HG02763 (cell line): ENCODE measurements around the gene PRKAG2.
"Not testable (repeated sequence)": the region's sequence is repeated elsewhere in the genome, so short reads cannot be mapped to it uniquely, and the experiment has no call there.

Experiments
- ATAC-seq: cut with Tn5 transposase; IDR thresholded peaks from one replicate; pipeline ENCODE4 v1.9.1; 2021; ENCODE audit warnings: mild to moderate bottlenecking, moderate library complexity; ENCODE audit not compliant: unreplicated experiment

The PRKAG2 gene

GRCh38 chr7:151885202-151885580 is 8.3 kb upstream of the PRKAG2 start:
- no peak for ATAC-seq

- no peak for ATAC-seq
Measured at GRCh38 chr7:151884312-151885201, 7.6 kb upstream of the PRKAG2 start.

GRCh38 chr7:151883857-151884256 is 6.9 kb upstream of the PRKAG2 start:
- no peak for ATAC-seq

GRCh38 chr7:151882734-151883133 is 5.8 kb upstream of the PRKAG2 start:
- ATAC-seq, result no peak

- no peak for ATAC-seq
Measured at GRCh38 chr7:151880688-151881087, 3.8 kb upstream of the PRKAG2 start.

GRCh38 chr7:151877911-151878835 is 1.3 kb upstream of the PRKAG2 start:
- no peak for ATAC-seq

GRCh38 chr7:151875942-151876898 is 695 bp downstream of the PRKAG2 start:
- no peak for ATAC-seq

GRCh38 chr7:151874479-151874878 is 2.4 kb downstream of the PRKAG2 start:
- not testable (repeated sequence) for ATAC-seq

GRCh38 chr7:151873402-151873965 is 3.4 kb downstream of the PRKAG2 start:
- no peak for ATAC-seq

GRCh38 chr7:151872531-151873401 is 4.1 kb downstream of the PRKAG2 start:
- no peak for ATAC-seq

- no peak for ATAC-seq
Measured at GRCh38 chr7:151871904-151872303, 5.0 kb downstream of the PRKAG2 start.

- no peak for ATAC-seq
Measured at GRCh38 chr7:151871189-151871735, 5.7 kb downstream of the PRKAG2 start.

- ATAC-seq, result no peak
Measured at GRCh38 chr7:151869968-151870918, 6.7 kb downstream of the PRKAG2 start.

- no peak for ATAC-seq
Measured at GRCh38 chr7:151869455-151869854, 7.5 kb downstream of the PRKAG2 start.

GRCh38 chr7:151869109-151869428 is 7.8 kb downstream of the PRKAG2 start:
- ATAC-seq, result no peak

- ATAC-seq, result no peak
Measured at GRCh38 chr7:151868396-151869108, 8.4 kb downstream of the PRKAG2 start.

- ATAC-seq, result no peak
Measured at GRCh38 chr7:151867912-151868311, 9.0 kb downstream of the PRKAG2 start.
